Memory B cell (primary cell): ENCODE measurements around the gene UFSP1.

Source experiments
- ATAC-seq: fragments of 150-1000 bp; cut with Tn5 transposase; 2 replicates; pipeline ENCODE4 v1.10.0; 2021; ENCODE audit warnings: low read depth, mild to moderate bottlenecking, moderate library complexity
- DNase-seq, 2 donors: peaks; one replicate each; pipeline ENCODE4 v3.0.0; 2022; ENCODE audit warnings: low spot score in 2 of 2
- H3K27ac Mint-ChIP-seq: one replicate; pipeline ENCODE4 v1.8.0; 2022; ENCODE audit warnings: mild to moderate bottlenecking, moderate library complexity, mixed read lengths
- H3K27me3 Mint-ChIP-seq: one replicate; pipeline ENCODE4 v1.8.0; 2022; ENCODE audit warnings: mixed read lengths
- H3K36me3 Mint-ChIP-seq: one replicate; pipeline ENCODE4 v1.8.0; 2022; ENCODE audit warnings: mild to moderate bottlenecking, mixed read lengths
- H3K4me1 Mint-ChIP-seq: one replicate; pipeline ENCODE4 v1.8.0; 2022; ENCODE audit warnings: mixed read lengths
- H3K4me3 Mint-ChIP-seq: one replicate; pipeline ENCODE4 v1.8.0; 2022; ENCODE audit warnings: mild to moderate bottlenecking, moderate library complexity, mixed read lengths
- H3K9me3 Mint-ChIP-seq: one replicate; pipeline ENCODE4 v1.8.0; 2022; ENCODE audit warnings: mixed read lengths

Gene UFSP1

DNA sequence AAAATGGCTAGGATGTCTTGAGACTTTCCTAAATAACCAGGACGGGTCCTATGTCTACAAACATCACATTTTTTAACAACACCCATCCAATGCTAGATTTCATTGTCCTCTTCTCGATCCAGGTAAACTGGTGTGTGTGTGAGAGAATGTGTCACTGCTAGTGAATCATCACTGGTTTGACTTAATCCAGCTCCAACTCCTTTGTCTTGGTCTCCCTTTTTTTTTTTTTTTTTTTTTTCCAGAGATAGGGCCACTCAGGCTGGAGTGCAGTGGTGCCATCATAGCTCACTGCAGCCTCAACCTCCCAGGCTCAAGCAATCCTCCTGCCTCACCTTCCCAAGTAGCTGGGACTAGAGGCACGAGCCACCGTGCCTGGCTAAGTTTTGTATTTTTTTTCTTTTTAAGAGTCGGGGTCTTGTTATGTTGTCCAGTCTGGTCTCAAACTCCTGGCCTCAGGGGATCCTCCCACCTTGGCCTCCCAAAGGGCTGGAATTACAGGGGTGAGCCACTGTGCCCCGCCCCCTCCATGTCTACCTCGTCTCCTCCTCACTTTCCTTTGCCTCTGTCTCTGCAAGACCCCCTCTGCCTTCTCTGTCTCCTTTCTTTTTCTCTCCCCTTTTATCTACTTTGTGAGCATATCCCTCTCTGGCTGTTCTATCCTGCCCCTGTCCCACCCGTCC, 2.2 kb upstream of the UFSP1 start:
- H3K27ac Mint-ChIP-seq = no peak overlapping the region
- peaks cover 12% of the 10 kb centered on the region for H3K36me3 Mint-ChIP-seq
- peak overlapping the region; percentile 13 for H3K4me3 Mint-ChIP-seq
- H3K9me3 Mint-ChIP-seq = no peaks in the 10 kb centered on the region
- H3K4me1 Mint-ChIP-seq = peaks cover 36% of the 10 kb centered on the region
- H3K27me3 Mint-ChIP-seq = peaks cover 27% of the 10 kb centered on the region
- no peak for DNase-seq
- ATAC-seq = no peak

DNA sequence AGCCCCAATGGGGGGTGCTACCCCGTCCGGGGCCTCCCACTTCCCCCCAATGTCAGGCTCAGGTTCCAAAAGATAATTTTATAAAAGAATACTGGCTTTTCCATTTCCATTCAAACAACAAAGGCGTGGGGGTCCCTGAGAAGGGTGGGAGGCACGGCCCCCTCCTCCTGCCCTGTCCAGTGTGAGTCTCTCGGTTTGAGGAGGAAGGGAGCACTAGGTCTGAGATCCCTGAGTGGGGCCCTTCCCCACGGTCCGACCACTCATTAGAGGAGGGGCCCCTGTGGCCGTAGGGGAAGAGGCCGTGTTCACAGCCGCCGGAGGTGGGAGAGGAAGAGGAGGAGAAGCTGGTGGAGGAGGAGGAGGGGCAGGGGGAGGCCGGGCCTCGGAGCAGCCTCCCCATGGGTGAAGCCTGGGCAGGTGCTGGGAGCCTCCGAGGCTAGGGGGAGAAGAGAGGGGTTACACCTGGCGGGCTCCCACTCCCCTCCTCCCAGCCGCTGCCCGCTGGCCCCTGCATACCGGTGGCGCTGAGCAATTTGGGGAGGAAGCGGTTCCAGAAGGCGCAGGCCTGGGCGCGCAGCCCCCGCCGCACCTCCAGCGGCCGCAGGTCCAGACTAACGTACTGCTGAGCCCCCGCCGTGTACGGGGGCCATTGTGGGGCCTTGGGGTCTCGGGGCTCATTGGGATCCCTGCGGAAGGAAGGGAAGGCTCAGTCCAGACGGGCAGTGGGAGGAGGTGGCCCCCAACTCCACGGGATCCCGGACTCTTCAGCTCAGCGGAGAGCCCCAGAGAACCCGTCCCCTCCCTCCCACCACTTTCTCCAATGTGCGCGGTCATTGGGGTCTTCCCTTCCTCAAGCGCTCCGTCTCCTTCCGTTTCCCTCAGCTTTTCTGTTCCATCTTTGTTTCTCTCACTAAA, 1.4 kb upstream of the UFSP1 start:
- Mint-ChIP-seq H3K27me3 (peaks cover 23% of the 10 kb centered on the region), H3K4me1 (peaks cover 32% of the 10 kb centered on the region), H3K36me3 (peaks cover 20% of the 10 kb centered on the region), H3K27ac (no peak overlapping the region), H3K9me3 (no peaks in the 10 kb centered on the region), H3K4me3 (peak overlapping the region; percentile 86)
- ATAC-seq (no peak), DNase-seq (no peak)

DNA sequence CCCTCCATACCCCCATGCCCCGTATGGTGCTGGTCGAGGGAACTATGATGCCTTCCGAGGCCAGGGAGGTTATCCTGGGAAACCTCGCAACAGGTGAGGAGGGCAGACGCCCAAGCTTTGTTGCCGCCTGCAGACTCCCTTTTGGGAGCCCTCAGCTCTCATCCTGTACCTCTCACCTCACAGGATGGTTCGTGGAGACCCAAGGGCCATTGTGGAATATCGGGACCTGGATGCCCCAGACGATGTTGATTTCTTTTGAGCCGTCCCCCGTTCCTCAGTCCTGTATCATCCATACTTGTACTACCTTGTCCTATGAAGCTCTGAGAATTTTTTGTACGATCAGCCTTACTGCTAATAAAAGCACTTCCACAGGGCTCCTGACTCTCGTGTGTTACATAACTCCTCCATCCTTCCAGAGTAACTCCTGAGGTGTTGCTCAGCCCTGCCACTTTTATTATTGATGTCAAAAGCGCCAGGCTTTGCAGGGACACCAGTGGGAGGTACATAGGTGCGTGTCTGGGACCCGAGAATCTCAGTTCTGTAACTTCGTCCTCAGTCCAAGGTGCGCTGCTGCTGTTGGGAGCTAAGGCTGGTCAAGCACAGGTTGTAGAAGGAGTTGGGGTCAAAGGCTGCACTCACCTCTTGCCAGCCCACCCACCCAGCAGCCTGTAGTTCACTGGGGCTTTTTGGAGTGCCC, 1.1 kb downstream of the UFSP1 start:
- peaks cover 39% of the 10 kb centered on the region for H3K36me3 Mint-ChIP-seq

DNA sequence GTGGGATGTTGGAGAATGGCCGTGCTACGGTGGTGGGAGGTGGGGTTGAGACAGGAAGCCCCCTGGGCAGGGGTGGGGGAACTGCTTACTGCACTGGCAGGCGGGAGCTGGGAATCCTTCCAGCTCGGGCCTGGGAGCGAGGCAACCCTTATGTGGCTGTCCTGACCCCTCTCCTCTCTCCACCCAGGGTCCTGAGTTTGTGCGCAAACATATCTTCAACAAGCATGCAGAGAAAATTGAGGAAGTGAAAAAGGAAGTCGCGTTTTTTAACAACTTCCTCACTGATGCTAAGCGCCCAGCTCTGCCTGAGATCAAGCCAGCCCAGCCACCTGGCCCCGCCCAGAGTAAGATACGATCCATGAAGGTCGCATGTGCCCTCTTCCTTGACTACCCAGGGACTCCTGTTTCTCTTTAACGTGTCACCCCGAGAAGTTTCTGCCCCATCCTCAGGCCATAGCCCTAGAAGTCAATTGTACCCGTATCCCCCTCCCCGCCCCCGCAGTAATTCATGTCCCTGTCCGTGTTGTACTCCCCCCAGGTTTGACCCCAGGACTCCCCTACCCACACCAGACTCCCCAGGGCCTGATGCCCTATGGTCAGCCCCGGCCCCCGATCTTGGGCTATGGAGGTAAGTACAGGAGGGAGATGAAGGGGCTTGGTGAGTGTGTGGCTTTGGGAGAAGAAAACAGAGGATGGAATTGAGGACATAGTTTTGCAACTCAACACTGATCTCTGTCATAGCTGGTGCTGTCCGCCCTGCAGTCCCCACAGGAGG, 1.8 kb downstream of the UFSP1 start:
- peaks cover 14% of the 10 kb centered on the region for H3K27me3 Mint-ChIP-seq
- H3K4me1 Mint-ChIP-seq = peaks cover 35% of the 10 kb centered on the region
- peak overlapping the region; percentile 87 for H3K27ac Mint-ChIP-seq
- H3K36me3 Mint-ChIP-seq = peaks cover 44% of the 10 kb centered on the region
- ATAC-seq = peak; percentile 75
- H3K4me3 Mint-ChIP-seq = peak overlapping the region; percentile 86
- DNase-seq = peak; percentile 57 to 78
- no peaks in the 10 kb centered on the region for H3K9me3 Mint-ChIP-seq

More for the DNA sequence above, 1.1 kb downstream of the UFSP1 start:
- Mint-ChIP-seq H3K27me3 (peaks cover 17% of the 10 kb centered on the region), H3K4me3 (peak overlapping the region; percentile 86), H3K4me1 (peaks cover 32% of the 10 kb centered on the region), H3K27ac (peak overlapping the region; percentile 87), H3K9me3 (no peaks in the 10 kb centered on the region)
- ATAC-seq = no peak
- DNase-seq = no peak

DNA sequence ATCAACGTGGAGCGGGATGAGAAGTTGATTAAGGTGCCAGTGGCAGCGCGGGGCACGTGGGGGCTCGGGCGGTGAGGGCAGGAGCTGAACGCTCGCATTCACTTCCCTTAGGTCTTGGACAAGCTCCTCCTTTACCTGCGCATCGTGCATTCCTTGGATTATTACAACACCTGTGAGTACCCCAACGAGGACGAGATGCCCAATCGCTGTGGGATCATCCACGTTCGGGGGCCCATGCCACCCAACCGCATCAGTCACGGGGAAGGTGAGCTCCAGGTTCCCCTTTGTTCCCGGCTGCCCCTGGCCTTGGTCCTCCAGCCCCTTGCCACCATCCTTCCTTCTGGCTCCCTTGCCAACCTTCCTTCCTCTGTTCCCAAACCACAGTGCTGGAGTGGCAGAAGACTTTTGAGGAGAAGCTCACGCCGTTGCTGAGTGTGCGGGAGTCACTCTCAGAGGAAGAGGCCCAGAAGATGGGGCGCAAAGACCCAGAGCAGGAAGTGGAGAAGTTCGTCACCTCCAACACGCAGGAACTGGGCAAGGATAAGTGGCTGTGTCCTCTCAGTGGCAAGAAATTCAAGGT, 2.5 kb downstream of the UFSP1 start:
- no peak for DNase-seq
- peak overlapping the region; percentile 86 for H3K4me3 Mint-ChIP-seq
- no peaks in the 10 kb centered on the region for H3K9me3 Mint-ChIP-seq
- H3K27me3 Mint-ChIP-seq = peaks cover 10% of the 10 kb centered on the region
- no peak for ATAC-seq
- H3K27ac Mint-ChIP-seq = peak overlapping the region; percentile 87
- H3K4me1 Mint-ChIP-seq = peaks cover 35% of the 10 kb centered on the region
- H3K36me3 Mint-ChIP-seq = peaks cover 44% of the 10 kb centered on the region

DNA sequence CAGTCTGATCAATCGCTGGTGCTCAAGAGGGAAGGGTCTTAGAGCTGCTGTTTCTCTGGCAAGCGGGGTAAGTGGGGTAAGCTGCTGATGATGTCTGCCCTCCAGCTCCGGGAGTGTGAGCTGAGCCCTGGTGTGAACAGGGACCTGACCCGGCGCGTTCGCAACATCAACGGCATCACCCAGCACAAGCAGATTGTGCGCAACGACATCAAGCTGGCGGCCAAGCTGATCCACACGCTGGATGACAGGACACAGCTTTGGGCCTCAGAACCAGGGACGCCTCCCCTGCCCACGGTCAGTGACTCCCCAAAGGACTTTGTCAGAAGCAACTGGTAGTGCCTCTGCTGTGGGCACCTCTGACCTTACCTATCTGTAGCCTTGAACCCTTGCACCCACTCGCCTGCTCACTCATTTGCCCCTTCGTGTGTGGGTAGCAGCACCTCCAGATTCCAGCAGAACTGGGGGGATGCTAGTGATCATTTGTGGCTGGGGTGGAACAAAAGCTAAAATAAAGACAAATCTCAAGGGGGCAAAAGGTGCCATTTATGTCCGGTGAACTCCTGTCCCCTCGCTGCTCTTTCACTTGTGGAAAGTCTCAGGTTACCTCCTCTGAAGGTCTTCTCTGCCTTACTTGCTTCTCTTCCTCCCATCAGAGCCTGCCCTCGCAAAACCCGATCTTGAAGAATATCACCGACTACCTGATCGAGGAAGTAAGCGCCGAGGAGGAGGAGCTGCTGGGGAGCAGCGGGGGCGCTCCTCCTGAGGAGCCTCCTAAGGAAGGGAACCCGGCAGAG, 3.2 kb downstream of the UFSP1 start:
- Mint-ChIP-seq H3K27me3 (peaks cover 6% of the 10 kb centered on the region), H3K9me3 (no peaks in the 10 kb centered on the region), H3K4me3 (peak overlapping the region; percentile 8), H3K27ac (peak overlapping the region; percentile 87), H3K4me1 (peaks cover 35% of the 10 kb centered on the region), H3K36me3 (peaks cover 47% of the 10 kb centered on the region)
- no peak for ATAC-seq
- DNase-seq = no peak

DNA sequence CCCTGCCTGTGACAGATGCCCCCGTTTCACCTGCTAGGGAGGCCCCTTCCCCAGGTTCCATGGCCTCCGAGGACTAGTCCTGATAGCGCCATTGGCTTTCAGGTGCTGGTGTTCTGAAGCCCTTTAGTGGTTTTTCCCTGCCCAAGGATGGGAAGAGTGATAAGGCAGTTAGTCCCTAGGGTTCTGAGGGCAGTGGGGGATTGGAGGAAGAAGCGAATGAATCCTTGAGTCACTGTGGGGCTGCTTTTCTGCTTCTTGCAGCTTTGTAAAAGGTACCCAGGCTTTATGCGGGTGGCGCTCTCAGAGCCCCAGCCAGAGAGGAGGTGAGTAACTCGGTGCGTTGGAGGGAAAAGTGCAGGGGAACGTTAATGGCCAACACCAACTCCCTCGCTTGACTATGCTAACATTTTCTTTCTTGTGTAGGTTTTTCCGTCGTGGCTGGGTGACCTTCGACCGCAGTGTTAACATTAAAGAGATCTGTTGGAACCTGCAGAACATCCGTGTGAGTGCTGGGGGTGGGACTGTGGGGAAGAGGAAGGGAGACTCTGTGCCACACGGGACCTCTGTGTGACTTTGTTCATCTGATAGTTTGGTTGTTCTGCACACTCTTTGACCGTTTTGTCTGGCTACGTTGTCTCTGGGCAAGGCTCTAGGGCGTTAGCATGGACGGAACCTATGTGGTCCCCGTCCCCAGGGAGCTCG, 3.9 kb downstream of the UFSP1 start:
- Mint-ChIP-seq H3K36me3 (peaks cover 52% of the 10 kb centered on the region), H3K4me1 (peaks cover 33% of the 10 kb centered on the region), H3K4me3 (no peak overlapping the region), H3K27ac (no peak overlapping the region), H3K27me3 (peaks cover 4% of the 10 kb centered on the region), H3K9me3 (no peaks in the 10 kb centered on the region)
- DNase-seq = no peak
- ATAC-seq = no peak

DNA sequence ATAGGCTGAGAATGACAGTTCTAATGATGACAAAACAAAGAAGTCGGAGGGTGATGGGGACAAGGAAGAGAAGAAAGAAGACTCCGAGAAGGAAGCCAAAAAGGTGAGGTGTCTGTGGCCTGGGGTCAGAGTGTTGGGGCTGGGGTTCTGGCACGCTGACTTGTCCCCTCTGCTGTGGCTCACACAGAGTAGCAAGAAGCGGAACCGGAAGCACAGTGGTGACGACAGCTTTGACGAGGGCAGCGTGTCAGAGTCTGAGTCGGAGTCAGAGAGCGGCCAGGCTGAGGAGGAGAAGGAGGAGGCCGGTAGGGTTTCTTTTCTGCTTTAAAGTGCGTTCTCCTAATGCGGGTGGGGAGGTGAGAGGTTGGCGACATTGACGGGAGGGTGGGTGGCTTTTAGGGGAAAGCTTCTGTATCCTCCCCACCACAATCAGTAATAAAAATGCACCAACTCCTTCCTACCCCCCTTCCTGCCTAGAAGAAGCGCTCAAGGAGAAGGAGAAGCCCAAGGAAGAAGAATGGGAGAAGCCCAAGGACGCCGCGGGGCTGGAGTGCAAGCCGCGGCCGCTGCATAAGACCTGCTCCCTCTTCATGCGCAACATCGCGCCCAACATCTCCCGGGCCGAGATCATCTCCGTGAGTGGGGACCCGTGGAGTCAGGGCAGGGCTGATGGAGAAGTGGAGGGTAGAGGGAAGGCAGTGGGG, 4.6 kb downstream of the UFSP1 start:
- Mint-ChIP-seq H3K36me3 (peaks cover 57% of the 10 kb centered on the region), H3K27me3 (no peaks in the 10 kb centered on the region), H3K4me1 (peaks cover 31% of the 10 kb centered on the region), H3K4me3 (no peak overlapping the region), H3K9me3 (no peaks in the 10 kb centered on the region), H3K27ac (no peak overlapping the region)
- ATAC-seq (no peak), DNase-seq (no peak)

DNA sequence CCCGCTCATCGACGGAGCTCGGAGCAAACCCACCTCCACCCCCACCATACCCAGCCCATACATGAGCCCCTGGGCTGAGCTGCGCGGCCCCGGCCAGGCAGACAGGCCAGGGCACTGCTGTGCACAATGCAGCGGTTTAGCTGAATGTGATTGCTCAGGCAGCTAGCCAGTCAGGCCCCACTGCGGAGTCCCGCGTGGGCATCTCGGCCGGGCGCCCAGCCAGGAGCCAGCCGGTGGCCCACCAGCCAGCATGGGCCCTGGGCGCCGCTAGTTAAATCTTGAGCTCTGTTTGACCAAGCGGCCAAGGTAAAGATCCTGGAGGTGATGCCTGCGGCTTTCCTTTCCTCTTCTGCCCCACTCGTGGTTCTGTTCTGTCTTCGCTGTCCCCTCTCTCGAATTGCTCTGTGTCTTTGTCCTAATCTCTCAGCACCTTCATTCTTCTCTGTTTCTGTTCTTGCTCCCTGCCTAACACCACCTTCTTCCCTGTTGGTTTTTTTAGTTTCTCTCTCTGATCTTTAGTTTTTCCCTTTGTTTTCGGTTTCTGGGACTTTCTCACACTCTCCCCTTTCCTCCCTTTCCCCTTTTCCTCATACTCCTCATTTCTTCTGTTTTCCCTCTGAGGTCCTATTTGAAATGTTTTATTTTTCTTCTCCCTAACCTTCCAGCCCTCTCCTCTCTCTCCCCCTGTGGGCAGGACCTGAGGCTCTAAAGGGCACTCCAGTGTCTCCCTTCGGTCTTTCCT, 6.6 kb downstream of the UFSP1 start:
- Mint-ChIP-seq H3K4me1 (peaks cover 32% of the 10 kb centered on the region), H3K4me3 (no peak overlapping the region), H3K27me3 (no peaks in the 10 kb centered on the region), H3K9me3 (no peaks in the 10 kb centered on the region), H3K27ac (peak overlapping the region; percentile 9), H3K36me3 (peaks cover 61% of the 10 kb centered on the region)
- no peak for ATAC-seq
- DNase-seq = no peak

DNA sequence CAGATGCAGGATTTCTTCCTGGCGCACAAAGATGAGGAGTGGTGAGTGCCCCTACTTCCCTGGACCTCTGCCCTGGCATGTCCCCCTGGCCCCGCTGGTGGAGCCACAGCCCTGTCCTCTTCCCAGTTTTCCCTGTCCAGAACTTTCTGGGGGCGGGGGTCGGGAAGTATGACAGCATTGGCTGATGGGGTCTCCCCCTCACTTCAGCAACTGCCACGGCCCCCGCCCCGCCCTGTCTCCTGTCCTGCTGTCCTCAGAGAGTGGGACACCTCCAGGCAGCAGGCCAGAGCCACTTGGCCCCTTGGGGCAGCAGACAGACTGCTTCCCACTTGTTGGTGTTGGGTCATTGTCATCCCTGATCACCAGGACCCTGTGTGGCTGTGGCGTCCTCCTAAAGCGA, 7.3 kb downstream of the UFSP1 start:
- DNase-seq (no peak), ATAC-seq (no peak)
- Mint-ChIP-seq H3K27me3 (no peaks in the 10 kb centered on the region), H3K9me3 (no peaks in the 10 kb centered on the region), H3K27ac (no peak overlapping the region), H3K4me3 (no peak overlapping the region), H3K36me3 (peaks cover 58% of the 10 kb centered on the region), H3K4me1 (peaks cover 26% of the 10 kb centered on the region)

DNA sequence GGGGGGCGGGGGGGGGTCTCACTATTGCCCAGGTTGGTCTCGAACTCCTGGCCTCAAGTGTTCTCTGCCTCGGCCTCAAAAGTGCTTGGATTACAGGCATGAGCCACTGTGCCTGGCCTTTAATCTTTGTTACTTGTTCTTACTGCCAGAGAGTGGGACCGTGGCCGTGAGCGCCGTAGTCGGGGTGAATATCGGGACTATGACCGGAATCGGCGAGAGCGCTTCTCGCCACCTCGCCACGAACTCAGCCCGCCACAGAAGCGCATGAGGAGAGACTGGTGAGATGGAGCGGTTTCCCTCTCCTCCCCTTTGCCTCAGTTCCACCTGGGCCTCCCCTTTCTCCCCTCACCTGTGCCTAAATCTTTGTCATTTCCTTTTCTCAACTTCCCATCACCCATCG, 8.4 kb downstream of the UFSP1 start:
- DNase-seq = no peak
- no peak overlapping the region for H3K27ac Mint-ChIP-seq
- peaks cover 52% of the 10 kb centered on the region for H3K36me3 Mint-ChIP-seq

More for the DNA sequence above, 8.4 kb downstream of the UFSP1 start:
- peaks cover 27% of the 10 kb centered on the region for H3K4me1 Mint-ChIP-seq
- H3K9me3 Mint-ChIP-seq = no peaks in the 10 kb centered on the region
- no peak for ATAC-seq
- no peak overlapping the region for H3K4me3 Mint-ChIP-seq
- no peaks in the 10 kb centered on the region for H3K27me3 Mint-ChIP-seq
